ENCODE data around the gene SAAL1.

SAAL1 gene

DNA sequence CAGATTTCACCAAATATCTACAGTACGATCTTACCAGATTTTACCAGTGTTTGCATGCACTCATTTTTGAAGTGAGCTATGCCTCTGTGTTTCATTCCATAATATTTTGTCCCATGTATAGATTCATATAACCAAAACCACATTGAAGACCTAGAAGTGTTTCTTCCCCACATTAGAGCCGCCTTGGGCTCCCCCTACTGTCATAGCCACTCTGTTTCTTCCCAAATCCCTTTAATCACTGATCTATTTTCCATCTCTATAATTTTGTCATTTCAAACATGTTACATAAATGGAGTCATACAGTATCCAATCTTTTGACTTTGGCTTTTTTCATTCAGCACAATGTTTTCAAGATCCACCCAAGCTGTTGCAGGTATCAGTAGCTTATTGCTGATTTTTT is 39.1 kb upstream of the SAAL1 start:
- no peak overlapping the region for H3K4me3 ChIP-seq (ENCODE audit: insufficient read depth, low read length, poor library complexity, severe bottlenecking)
- no peak for TF ChIP-seq EZH2phosphoT487 (conservative IDR thresholded peaks at IDR 0.05; ENCODE audit: low read length)
- TF ChIP-seq, protein P1, sequence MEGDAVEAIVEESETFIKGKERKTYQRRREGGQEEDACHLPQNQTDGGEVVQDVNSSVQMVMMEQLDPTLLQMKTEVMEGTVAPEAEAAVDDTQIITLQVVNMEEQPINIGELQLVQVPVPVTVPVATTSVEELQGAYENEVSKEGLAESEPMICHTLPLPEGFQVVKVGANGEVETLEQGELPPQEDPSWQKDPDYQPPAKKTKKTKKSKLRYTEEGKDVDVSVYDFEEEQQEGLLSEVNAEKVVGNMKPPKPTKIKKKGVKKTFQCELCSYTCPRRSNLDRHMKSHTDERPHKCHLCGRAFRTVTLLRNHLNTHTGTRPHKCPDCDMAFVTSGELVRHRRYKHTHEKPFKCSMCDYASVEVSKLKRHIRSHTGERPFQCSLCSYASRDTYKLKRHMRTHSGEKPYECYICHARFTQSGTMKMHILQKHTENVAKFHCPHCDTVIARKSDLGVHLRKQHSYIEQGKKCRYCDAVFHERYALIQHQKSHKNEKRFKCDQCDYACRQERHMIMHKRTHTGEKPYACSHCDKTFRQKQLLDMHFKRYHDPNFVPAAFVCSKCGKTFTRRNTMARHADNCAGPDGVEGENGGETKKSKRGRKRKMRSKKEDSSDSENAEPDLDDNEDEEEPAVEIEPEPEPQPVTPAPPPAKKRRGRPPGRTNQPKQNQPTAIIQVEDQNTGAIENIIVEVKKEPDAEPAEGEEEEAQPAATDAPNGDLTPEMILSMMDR (IDR thresholded peaks at IDR 0.05; ENCODE audit: insufficient read depth, low read length, poor library complexity, severe bottlenecking) = peak; percentile 29
- H4K20me1 ChIP-seq (ENCODE audit: low read depth, low read length) = no peaks in the 10 kb centered on the region
- H3K9me3 ChIP-seq (ENCODE audit: insufficient read depth, low read length) = no peaks in the 10 kb centered on the region
- no peak overlapping the region for H3K4me2 ChIP-seq (ENCODE audit: low read depth, low read length, poor library complexity, severe bottlenecking)
- H3K79me2 ChIP-seq (ENCODE audit: insufficient read depth, low read length) = no peaks in the 10 kb centered on the region
- H3K27me3 ChIP-seq (ENCODE audit: low read length) = no peaks in the 10 kb centered on the region
- H3K27ac ChIP-seq (ENCODE audit: low read depth, low read length) = no peak overlapping the region
- H3K36me3 ChIP-seq (ENCODE audit: low read length) = no peaks in the 10 kb centered on the region
- H3K9ac ChIP-seq (ENCODE audit: low read length) = no peak overlapping the region
- H3F3A ChIP-seq (ENCODE audit: insufficient read depth) = no peaks in the 10 kb centered on the region
- no peak overlapping the region for H2AFZ ChIP-seq (ENCODE audit: low read depth, low read length, severe bottlenecking)
- no peaks in the 10 kb centered on the region for H3K9me2 ChIP-seq (replicated peaks; ENCODE audit: insufficient read depth, low read length)

- TF ChIP-seq, protein P1 (IDR thresholded peaks at IDR 0.05; ENCODE audit: insufficient read depth, low read length, poor library complexity, severe bottlenecking) = no peak
- no peak for TF ChIP-seq EZH2phosphoT487 (conservative IDR thresholded peaks at IDR 0.05; ENCODE audit: low read length)
- no peak overlapping the region for H3K9ac ChIP-seq (ENCODE audit: low read length)
- no peak overlapping the region for H2AFZ ChIP-seq (ENCODE audit: low read depth, low read length, severe bottlenecking)
Measured at GRCh38 chr11:18144243-18144642, 38.4 kb upstream of the SAAL1 start.

DNA sequence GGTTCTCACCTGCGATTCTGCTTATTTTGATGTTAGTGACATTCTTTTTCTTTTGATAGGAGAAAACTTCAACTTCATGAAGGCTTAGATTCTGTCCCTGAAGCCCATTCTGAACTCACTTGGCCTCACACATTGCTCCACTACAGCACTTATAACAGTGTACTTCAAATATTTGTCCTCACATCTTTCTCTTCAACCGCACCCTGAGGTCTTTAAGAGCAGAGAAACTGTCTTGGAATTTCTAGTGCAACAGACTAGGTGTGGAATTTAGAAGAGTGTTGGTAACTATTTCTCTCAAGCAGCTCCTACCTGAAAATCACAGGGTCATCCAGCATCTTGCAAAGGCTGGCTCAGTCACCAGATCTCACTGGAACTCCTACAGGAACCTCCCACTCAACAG is 34.3 kb upstream of the SAAL1 start:
- no peak overlapping the region for H3K27ac ChIP-seq (ENCODE audit: low read depth, low read length)
- no peaks in the 10 kb centered on the region for H3K36me3 ChIP-seq (ENCODE audit: low read length)
- TF ChIP-seq EZH2phosphoT487 (conservative IDR thresholded peaks at IDR 0.05; ENCODE audit: low read length) = no peak
- TF ChIP-seq, protein P1 (IDR thresholded peaks at IDR 0.05; ENCODE audit: insufficient read depth, low read length, poor library complexity, severe bottlenecking) = no peak
- H3K4me3 ChIP-seq (ENCODE audit: insufficient read depth, low read length, poor library complexity, severe bottlenecking) = no peak overlapping the region
- no peak overlapping the region for H3K9ac ChIP-seq (ENCODE audit: low read length)
- no peaks in the 10 kb centered on the region for H3K9me2 ChIP-seq (replicated peaks; ENCODE audit: insufficient read depth, low read length)
- H3K27me3 ChIP-seq (ENCODE audit: low read length) = no peaks in the 10 kb centered on the region
- no peak overlapping the region for H3K4me2 ChIP-seq (ENCODE audit: low read depth, low read length, poor library complexity, severe bottlenecking)
- H4K20me1 ChIP-seq (ENCODE audit: low read depth, low read length) = no peaks in the 10 kb centered on the region
- no peaks in the 10 kb centered on the region for H3K9me3 ChIP-seq (ENCODE audit: insufficient read depth, low read length)
- no peaks in the 10 kb centered on the region for H3K79me2 ChIP-seq (ENCODE audit: insufficient read depth, low read length)
- H2AFZ ChIP-seq (ENCODE audit: low read depth, low read length, severe bottlenecking) = no peak overlapping the region
- no peaks in the 10 kb centered on the region for H3F3A ChIP-seq (ENCODE audit: insufficient read depth)

More at GRCh38 chr11:18144243-18144642, 38.4 kb upstream of the SAAL1 start:
- Histone ChIP-seq H3K4me3 (ENCODE audit: insufficient read depth, low read length, poor library complexity, severe bottlenecking) (no peak overlapping the region), H4K20me1 (ENCODE audit: low read depth, low read length) (no peaks in the 10 kb centered on the region), H3K27me3 (ENCODE audit: low read length) (no peaks in the 10 kb centered on the region), H3F3A (ENCODE audit: insufficient read depth) (no peaks in the 10 kb centered on the region), H3K4me2 (ENCODE audit: low read depth, low read length, poor library complexity, severe bottlenecking) (no peak overlapping the region), H3K36me3 (ENCODE audit: low read length) (no peaks in the 10 kb centered on the region), H3K27ac (ENCODE audit: low read depth, low read length) (no peak overlapping the region), H3K79me2 (ENCODE audit: insufficient read depth, low read length) (no peaks in the 10 kb centered on the region), H3K9me3 (ENCODE audit: insufficient read depth, low read length) (no peaks in the 10 kb centered on the region), H3K9me2 (replicated peaks; ENCODE audit: insufficient read depth, low read length) (no peaks in the 10 kb centered on the region)

Data from SU-DHL-6 (cell line).